ENCODE measurements around the gene CCNA2. TPM values are rescaled to one million over a fixed set of nuclear protein-coding genes. Genes with fewer than 3 reads are reported as not detected.

The CCNA2 gene
- total RNA-seq, 4 donors from 2014 or later: 1.7 to 6.8 (median 2.6) TPM

DNA sequence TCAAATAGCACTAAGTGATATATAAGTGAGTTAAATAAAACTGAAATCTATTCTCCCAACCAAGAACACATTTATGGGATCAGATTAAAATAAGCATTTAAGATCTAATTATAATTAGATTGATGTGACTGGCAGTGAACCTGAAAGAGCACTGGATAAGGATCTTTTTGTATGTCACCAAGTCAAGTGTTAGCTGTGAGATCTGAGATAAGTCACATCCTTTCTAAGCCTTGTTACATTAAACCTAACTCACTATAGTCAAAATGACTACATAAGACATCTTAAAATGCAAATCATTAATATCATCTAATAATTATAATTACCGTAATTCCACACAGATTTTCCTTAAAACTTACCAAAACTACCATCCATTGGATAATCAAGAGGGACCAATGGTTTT lies 1.6 kb downstream of the CCNA2 start:
- TF ChIP-seq, protein P1, sequence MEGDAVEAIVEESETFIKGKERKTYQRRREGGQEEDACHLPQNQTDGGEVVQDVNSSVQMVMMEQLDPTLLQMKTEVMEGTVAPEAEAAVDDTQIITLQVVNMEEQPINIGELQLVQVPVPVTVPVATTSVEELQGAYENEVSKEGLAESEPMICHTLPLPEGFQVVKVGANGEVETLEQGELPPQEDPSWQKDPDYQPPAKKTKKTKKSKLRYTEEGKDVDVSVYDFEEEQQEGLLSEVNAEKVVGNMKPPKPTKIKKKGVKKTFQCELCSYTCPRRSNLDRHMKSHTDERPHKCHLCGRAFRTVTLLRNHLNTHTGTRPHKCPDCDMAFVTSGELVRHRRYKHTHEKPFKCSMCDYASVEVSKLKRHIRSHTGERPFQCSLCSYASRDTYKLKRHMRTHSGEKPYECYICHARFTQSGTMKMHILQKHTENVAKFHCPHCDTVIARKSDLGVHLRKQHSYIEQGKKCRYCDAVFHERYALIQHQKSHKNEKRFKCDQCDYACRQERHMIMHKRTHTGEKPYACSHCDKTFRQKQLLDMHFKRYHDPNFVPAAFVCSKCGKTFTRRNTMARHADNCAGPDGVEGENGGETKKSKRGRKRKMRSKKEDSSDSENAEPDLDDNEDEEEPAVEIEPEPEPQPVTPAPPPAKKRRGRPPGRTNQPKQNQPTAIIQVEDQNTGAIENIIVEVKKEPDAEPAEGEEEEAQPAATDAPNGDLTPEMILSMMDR (IDR thresholded peaks at IDR 0.05; ENCODE audit: low read depth): no peak

DNA sequence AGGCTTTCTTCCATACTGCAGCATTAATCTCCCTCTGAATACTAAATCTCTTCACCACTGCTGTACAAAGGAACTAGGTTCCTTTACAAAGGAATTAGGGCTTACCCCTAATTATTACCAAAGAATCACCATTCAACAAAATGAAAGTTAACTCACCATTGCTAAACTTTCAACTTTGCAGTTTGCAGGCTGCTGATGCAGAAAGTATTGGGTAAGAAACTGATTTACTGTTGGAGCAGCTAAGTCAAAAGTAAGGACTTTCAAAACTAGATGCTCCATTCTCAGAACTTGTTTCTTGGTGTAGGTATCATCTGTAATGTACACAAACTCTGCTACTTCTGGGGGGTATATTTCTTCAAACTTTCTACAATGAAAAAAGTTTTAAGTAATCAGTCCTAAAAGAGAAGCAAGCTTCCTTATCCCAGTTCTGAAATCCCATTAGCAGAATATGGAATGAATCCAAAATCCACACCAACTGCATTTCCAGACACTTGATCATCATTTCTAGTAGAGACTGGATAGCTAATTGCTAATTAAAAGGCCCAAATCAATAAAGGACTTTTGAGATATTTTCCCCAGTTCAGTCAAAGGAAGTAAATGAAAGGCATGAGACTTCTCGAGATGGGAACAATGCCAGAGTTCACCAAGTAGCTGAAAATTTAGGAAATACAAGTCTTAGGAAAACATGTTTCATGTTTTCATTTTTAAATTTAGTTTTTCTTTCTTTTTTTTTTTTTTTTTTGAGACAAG lies 4.3 kb downstream of the CCNA2 start:
- TF ChIP-seq, protein P1 (IDR thresholded peaks at IDR 0.05; ENCODE audit: low read depth): no peak

DNA sequence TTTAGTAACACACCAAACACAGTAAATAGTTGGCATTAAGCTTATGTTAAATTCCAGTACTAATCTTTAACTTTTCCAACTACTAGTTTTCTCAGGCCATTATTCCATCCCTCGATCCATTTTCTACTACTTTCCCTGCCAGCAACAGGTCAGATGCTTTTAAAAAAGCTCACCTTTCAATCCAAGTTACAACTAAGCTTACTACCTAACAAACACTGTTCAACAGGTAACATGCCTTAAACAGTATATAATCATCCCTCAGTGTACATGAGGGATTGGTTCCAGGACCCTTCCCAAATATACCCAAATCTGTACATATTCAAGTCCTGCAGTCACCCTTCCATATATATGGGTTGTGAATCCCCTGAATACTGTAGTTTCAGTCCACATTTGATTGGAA lies 5.5 kb downstream of the CCNA2 start:
- TF ChIP-seq, protein P1 (IDR thresholded peaks at IDR 0.05; ENCODE audit: low read depth): no peak

DNA sequence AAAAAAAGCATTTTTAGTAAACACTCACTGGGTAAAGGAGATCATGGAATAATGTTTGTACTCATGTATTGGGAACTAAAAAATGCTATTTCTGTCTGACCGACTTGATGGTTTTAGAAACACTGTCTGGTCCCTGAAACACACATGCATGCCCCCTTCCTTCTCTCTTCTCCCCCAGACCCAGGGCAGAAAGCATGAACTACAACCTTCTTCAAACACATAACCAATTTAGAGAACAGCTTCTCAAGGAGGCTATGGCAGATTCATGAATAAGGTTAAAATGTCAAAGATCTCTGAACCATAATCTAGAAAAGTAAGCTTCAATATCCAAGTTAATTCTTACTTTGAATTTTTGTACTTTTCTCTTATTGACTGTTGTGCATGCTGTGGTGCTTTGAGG lies 6.0 kb downstream of the CCNA2 start:
- TF ChIP-seq, protein P1 (IDR thresholded peaks at IDR 0.05; ENCODE audit: low read depth): no peak

DNA sequence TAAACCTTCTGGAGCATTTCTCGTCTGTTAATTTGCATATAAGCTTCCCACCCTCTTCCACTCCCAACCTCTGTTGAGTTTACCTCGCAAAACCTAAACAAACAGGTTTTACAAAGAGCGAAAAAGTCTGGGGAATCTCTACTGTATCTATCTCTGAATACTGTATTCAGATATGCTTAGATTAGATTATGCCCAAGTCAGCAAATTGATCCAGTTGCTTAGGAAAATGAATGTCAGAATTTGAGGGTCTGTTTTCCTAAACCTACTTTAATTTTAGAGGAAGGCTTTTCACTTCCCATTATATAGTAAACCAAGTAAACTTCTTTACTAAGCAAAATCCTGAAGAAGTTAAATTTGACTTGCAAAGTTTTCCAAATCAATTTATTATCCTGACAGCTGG lies 6.7 kb downstream of the CCNA2 start:
- TF ChIP-seq, protein P1 (IDR thresholded peaks at IDR 0.05; ENCODE audit: low read depth): no peak

DNA sequence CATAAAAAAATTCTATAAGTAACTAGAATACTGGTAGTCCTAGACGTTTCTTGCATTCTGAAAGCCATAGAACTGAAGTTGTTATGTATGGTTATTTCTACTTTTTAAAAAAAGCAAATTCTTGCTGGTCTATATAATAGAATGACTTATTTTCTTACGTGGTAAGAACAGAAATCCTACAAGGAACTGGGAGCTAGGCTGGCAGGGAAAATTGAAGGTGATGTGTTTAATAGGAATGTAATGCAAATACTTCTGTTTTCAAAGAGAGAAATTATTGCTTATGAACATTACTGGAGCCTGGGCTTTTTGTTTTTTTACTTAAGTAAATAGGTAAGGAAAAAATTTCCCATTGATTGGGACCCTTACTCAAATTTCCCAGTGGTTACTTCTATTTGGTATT lies 8.9 kb downstream of the CCNA2 start:
- TF ChIP-seq, protein P1 (IDR thresholded peaks at IDR 0.05; ENCODE audit: low read depth): no peak

DNA sequence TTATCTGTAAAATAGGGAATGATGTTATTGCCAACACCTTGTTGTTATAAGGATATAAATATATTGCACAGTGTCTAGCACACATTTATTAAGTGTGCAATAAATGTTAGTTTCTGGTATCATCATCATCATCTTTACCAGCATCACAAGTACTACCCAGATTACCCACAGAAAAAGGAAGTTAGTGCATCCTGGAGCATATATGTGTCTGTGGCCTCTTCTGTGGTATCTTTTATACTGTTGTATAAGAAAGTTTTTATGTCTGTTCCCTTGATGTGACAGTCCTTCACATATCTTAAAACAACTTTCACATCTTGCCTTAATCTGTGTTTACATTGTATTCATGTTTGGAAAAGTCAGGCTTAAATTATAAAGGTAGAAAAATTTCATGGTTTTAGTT lies 12.6 kb downstream of the CCNA2 start:
- TF ChIP-seq, protein P1 (IDR thresholded peaks at IDR 0.05; ENCODE audit: low read depth): no peak

Measured in subcutaneous adipose tissue (tissue), 4 donors.